ENCODE data around the gene CEP128.

CEP128 gene

GRCh38 chr14:80844872-80845271, 96.7 kb downstream of the CEP128 start:
- TF ChIP-seq, protein P1, sequence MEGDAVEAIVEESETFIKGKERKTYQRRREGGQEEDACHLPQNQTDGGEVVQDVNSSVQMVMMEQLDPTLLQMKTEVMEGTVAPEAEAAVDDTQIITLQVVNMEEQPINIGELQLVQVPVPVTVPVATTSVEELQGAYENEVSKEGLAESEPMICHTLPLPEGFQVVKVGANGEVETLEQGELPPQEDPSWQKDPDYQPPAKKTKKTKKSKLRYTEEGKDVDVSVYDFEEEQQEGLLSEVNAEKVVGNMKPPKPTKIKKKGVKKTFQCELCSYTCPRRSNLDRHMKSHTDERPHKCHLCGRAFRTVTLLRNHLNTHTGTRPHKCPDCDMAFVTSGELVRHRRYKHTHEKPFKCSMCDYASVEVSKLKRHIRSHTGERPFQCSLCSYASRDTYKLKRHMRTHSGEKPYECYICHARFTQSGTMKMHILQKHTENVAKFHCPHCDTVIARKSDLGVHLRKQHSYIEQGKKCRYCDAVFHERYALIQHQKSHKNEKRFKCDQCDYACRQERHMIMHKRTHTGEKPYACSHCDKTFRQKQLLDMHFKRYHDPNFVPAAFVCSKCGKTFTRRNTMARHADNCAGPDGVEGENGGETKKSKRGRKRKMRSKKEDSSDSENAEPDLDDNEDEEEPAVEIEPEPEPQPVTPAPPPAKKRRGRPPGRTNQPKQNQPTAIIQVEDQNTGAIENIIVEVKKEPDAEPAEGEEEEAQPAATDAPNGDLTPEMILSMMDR (IDR thresholded peaks at IDR 0.05; ENCODE audit: low read depth, low read length, missing control alignments) = no peak
- no peak for DNase-seq (ENCODE audit: low read depth)
- no peak overlapping the region for H3K4me3 ChIP-seq (ENCODE audit: low read depth, low read length)

- H3K4me3 ChIP-seq (ENCODE audit: low read depth, low read length) = no peak overlapping the region
- TF ChIP-seq, protein P1 (IDR thresholded peaks at IDR 0.05; ENCODE audit: low read depth, low read length, missing control alignments) = no peak
- DNase-seq (ENCODE audit: low read depth) = no peak
Observed at GRCh38 chr14:80839743-80840142, 101.8 kb downstream of the CEP128 start.

- TF ChIP-seq, protein P1 (IDR thresholded peaks at IDR 0.05; ENCODE audit: low read depth, low read length, missing control alignments) = no peak
- DNase-seq (ENCODE audit: low read depth) = no peak
- no peak overlapping the region for H3K4me3 ChIP-seq (ENCODE audit: low read depth, low read length)
Observed at GRCh38 chr14:80809663-80810062, 131.9 kb downstream of the CEP128 start.

GRCh38 chr14:80805136-80805535, 136.4 kb downstream of the CEP128 start:
- no peak for DNase-seq (ENCODE audit: low read depth)
- TF ChIP-seq, protein P1 (IDR thresholded peaks at IDR 0.05; ENCODE audit: low read depth, low read length, missing control alignments) = no peak
- H3K4me3 ChIP-seq (ENCODE audit: low read depth, low read length) = no peak overlapping the region

- TF ChIP-seq, protein P1 (IDR thresholded peaks at IDR 0.05; ENCODE audit: low read depth, low read length, missing control alignments) = no peak
- no peak overlapping the region for H3K4me3 ChIP-seq (ENCODE audit: low read depth, low read length)
Observed at GRCh38 chr14:80798878-80799277, 142.7 kb downstream of the CEP128 start.

GRCh38 chr14:80798211-80798610, 143.3 kb downstream of the CEP128 start:
- TF ChIP-seq, protein P1 (IDR thresholded peaks at IDR 0.05; ENCODE audit: low read depth, low read length, missing control alignments) = no peak
- no peak overlapping the region for H3K4me3 ChIP-seq (ENCODE audit: low read depth, low read length)
- no peak for DNase-seq (ENCODE audit: low read depth)

More at GRCh38 chr14:80798878-80799277, 142.7 kb downstream of the CEP128 start:
- DNase-seq (ENCODE audit: low read depth) = no peak

DNA sequence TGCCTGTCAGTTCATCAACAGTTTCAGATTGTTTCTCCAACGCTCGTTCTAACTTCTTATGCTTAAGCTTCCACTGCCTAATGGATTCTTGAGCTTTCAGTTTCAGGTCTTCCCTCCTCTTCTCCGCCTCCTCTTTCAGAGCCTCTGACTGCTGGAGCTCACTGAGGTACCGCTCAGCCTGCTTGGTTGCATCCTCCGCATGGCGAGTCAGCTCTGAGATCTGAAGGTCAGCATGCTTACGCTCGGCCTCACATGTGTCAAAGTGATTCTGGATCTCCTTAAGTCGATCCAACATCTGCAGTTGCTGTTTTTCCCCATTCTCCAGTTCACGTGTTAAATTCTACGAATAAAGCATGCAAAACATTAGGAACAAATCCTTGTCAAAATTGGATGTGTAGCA, 148.8 kb downstream of the CEP128 start:
- H3K4me3 ChIP-seq (ENCODE audit: low read depth, low read length) = no peak overlapping the region
- TF ChIP-seq, protein P1 (IDR thresholded peaks at IDR 0.05; ENCODE audit: low read depth, low read length, missing control alignments) = no peak
- DNase-seq (ENCODE audit: low read depth) = no peak
